CD4-positive, alpha-beta T cell treated with Interleukin-6 for 4 hours (primary cell): ENCODE results near the gene MAP1B.

Source experiments
- DNase-seq: peaks from one replicate; pipeline ENCODE4 v3.0.0-alpha.2; 2020; ENCODE audit warnings: mixed read lengths

MAP1B gene

DNA sequence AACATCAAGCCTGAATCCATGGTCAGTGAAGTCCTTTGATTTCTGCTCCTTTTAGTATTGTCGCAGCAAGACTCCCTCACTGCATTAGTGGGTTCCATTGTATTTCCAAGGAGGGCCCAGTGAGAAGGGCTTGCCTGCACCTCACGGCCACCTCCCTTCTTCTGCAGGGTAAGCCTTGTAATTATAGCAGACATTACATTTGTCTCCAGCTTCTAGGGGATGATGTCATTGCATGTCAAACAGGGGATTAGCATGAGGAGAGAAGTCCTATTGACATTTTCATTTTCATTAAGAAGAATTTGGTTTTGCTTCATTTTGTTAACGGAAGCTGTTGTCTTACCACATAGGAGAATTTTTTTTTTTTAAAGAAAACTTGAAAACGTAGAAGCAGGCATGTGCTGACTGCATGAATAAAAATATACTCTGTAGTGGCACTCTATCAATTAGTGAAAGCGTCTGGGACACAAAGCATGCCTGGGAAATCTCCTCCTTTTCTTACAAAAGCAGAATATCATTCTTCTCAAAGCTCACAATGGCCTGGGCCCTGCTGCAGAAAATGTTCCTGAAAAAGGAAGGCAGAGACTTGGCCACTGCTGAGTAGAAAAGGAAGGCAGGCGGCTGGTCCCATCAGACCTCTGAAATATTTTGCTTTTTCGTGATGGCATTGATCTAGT, 27.1 kb downstream of the MAP1B start:
- no peak for DNase-seq

GRCh38 chr5:72137826-72138409, 30.6 kb downstream of the MAP1B start:
- no peak for DNase-seq

GRCh38 chr5:72138943-72139521, 31.8 kb downstream of the MAP1B start:
- DNase-seq: no peak

- DNase-seq: no peak
These were observed 33.4 kb downstream of the MAP1B start for GRCh38 chr5:72140711-72141110.

- no peak for DNase-seq
These were observed 34.4 kb downstream of the MAP1B start for GRCh38 chr5:72141440-72142355.

DNA sequence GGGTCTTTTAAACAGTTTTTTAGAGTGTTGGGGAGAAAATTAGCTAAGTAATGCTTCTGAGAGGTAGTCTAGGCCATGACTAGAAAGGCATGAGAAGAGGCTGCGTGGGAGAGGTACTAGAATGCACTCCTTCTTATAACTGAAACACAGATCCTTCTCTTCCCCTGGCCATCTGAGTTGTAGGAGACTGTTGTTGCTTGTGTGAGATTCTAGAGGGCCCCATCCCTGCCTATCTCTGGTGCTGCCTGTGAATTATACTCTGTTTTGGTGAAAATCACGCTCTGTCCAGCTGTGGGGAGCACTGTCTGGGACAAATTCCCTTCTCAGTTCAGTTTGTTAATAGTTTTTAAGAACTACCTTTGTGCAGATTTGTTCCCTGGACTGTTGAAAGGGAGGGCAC, 37.5 kb downstream of the MAP1B start:
- no peak for DNase-seq

DNA sequence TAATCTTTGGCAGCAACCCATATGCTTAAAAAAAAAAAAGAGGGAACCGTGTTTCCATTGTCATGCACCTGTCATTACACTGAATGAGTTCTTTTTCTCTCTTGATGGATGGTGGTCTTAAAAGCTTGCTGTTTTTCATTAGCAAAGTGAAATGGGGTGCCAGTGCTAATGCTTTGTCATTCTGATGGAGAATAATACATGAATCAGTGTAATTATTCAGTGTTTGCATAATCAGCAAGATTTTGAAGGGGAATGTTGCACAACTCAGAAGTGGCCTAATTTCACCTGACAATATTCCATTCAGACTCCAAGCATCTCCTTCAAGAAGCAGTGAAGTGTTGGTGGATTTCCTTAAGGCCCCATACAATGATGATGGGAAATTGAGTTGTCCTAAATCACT, 38.1 kb downstream of the MAP1B start:
- DNase-seq: no peak

GRCh38 chr5:72146056-72146455, 38.8 kb downstream of the MAP1B start:
- no peak for DNase-seq

DNA sequence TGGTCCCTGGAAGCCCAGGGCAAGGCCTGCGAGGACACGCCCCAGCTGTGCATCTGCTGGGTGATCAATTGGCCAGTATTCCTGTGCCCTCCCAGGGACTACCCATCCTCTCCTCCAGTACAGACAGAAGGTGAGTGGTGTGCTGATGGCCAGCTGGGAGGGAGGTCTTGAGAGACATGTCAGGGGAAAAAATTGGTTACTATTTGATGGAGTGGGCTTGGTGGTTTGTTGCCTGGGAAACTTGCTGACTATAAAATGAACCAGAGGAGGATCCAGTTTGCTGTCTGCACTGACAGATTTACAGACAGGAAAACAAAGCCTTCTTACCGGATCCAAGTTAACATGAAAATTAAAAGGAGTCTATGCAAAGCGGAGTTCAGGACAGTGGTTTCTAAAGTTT, 40.3 kb downstream of the MAP1B start:
- DNase-seq: no peak

DNA sequence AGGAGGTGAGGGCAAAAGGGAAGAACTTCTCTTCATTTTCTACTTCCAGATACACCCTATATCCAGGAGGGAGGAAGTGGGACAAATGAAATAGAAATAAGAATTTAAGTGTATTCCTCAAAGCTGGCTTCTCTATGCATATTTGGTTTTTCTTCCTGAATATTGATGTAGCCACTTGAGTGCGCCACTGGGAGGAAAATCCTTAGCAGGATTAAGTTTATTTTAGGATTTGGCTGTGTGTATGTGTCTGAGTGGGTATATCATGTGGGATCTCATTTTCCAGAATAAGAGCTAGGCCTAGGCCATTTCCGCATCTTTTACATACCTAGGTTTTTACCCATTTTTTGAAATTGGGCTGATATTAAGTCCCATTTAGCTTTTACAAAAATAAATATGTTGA, 42.5 kb downstream of the MAP1B start:
- no peak for DNase-seq

DNA sequence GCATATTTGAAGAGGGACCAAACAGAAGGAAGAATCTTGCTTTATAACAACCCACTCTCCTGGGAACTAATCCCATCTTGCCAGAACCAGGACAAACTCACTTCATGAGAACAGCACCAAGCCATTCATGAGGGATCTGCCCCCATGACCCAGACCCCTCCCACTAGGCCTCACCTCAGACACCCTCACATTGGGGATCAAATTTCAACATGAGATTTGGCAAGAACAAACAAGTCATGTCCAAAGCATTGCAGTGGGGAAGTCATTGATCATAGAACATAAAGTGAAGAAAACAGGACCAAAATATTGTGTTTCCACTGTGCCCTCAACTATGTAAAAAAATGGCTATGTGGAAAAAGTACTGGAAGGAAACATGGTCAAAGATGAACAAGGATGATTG, 43.9 kb downstream of the MAP1B start:
- no peak for DNase-seq

DNA sequence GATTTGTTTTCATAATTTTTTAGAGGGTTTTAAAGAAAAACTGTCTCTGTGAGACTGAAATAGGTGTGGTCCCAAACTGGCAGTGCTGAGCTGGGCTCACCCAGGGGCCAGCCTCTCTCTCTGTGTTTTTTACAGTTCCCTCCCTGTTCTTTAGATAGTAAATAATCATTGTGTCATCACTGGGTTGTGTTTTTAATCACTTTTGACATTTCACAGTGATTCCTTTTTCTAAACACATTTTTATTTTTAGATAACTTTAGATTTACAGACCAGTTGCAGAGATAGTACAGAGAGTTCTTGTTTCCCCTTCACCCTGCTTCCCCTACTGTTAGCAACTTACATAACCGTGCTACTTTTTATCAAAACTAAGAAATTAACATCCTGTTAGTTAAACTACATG, 44.4 kb downstream of the MAP1B start:
- DNase-seq: no peak

- DNase-seq: no peak
These were observed 45.3 kb downstream of the MAP1B start for GRCh38 chr5:72152545-72152944.

DNA sequence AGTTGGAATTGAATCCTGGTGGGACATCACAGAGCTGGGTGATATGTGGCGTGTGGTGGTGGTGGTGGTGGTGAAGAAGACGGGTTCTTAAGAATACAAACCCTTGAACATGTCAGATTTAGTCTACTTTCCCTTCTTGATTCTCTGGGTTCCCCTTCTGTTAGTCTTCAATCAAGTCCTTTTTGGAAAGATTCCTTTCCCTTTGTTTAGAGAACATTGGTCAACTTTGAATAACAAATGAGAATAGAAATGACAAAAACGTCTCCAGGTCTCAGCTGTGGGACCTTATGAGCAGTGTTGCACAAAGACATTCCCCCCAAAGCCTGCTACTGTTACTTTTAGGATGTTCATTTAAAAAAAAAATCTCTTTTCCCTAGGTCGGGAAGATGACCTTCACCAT, 46.3 kb downstream of the MAP1B start:
- DNase-seq: no peak

GRCh38 chr5:72154076-72154756, 46.9 kb downstream of the MAP1B start:
- no peak for DNase-seq

DNA sequence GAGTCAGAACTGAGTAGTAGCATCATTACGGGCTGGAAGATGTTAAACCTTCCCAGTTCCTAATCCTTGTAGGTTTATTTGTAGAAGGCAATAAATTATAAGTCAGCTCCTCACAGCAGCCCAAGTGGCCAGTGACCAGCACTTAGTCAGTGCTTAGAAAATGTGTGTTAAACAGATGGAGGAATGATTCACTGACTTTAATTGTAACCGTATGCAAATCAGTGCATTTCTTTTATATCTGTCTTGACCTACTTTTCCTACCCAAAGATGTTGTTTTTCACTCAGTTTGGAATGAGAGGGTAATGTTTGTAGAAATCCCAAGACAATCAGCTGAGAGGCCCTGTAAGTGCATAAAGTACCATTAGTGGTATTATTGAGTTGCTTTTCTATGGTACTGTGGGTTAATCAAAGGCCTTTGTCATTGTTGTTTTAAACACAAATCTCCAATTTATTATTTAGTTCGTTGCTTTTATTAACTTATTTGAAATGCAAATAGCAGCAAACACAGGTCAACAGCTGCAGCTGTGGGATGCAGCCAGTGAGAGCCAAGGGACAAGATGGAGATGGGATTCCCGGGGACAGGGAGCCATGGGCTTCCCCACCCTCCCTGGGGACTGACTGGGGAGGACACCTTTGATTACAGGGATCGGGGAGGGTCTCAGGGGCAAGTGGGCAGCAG, 49.8 kb downstream of the MAP1B start:
- no peak for DNase-seq

DNA sequence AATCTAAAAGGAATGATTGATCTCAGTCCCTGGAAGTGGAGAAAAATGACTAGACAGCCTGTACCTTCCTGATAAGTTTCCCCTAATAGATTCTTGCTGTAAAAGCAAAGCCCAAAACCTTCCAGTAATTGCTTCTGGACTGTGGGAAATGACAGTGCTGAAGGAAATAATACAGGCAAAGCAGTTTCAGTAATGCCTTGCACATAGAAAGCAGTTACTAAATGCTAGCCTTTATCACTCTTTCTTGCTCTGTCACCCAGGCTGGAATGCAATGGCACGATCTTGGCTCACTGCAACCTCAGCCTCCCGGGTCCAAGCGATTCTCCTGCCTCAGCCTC, 50.3 kb downstream of the MAP1B start:
- no peak for DNase-seq

DNA sequence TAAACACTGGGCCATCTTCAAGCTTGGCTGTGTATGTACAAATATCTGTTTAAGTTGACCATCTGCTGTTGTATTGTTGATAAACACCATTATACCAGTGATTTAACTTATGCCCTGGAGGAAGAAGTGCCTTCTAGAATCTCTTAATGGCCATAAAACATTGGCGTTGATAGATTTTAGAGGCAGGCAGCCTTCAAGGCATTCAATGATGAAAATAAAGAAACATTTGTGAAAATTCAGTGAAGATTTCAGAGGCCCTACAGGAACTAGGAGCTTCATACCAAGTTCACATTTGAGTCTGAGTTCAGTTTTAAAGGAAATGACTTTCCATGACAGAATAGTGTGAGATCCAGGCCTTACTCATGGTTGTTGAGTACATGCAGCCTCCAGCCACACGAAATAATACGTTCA, 52.2 kb downstream of the MAP1B start:
- no peak for DNase-seq

- no peak for DNase-seq
These were observed 53.1 kb downstream of the MAP1B start for GRCh38 chr5:72160329-72160728.

DNA sequence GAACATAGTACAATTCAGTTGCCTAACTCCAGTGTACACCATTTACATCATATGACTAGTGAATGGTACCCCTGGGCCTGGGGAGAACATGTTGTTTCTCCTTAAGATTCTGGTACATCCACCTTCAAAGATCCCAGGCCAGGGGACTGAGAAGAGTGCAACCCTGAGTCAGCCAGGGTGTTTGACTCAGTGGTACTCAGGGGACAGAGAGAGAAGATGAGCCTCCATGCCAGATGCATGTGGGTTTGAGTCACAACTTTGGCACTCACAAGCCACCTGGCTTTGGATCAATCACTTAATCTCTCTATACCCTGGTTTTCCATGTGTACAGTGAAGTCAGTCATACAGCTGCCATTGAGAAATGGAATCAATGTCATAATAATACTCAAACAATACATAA, 53.7 kb downstream of the MAP1B start:
- no peak for DNase-seq

- DNase-seq: no peak
These were observed 54.7 kb downstream of the MAP1B start for GRCh38 chr5:72161951-72162350.

DNA sequence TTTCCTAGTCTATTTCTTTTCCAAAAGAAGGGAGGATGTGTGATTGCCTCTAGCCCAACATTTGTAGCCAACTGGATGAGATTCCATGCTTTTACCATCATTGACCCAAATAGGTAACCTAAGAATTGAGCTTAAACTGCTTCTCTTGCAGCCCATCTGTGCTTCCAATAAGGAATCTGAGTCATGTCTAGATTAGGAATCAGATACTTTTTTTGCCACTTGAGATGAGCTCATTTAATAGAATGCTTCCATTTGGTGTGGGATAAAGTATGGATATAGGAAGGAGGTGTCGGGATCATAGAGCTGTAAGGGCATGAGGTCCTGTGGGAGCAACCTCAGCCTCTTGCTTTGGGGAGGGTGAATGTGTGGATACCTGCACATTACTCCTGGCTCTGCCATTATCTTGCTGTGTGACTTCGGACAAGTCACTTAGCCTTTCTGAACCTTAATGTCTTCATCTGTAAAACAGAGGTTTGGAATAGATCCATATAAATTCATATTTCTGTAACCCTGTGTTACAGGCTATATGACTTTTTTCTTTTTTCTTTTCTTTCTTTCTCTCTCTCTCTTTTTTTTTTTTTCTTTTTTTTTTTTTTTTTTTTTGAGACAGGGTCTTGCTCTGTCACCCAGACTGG, 56.2 kb downstream of the MAP1B start:
- DNase-seq: no peak
